ENCODE data around the gene MGAT4B.
"Not testable (repeated sequence)": the region's sequence is repeated elsewhere in the genome, so short reads cannot be mapped to it uniquely, and the experiment has no call there.

The MGAT4B gene

GRCh38 chr5:179794171-179794570 is 12.5 kb downstream of the MGAT4B start:
- no peak for DNase-seq

- peak; percentile 32 for DNase-seq
Observed at GRCh38 chr5:179793468-179794139, 13.1 kb downstream of the MGAT4B start, which contains the start of gene LTC4S. LTC4S (plus strand) TSS chr5:179793986; CDS start chr5:179794081, 95 bp downstream.

- no peak for DNase-seq
Observed at GRCh38 chr5:179792612-179793467, 13.8 kb downstream of the MGAT4B start.

- DNase-seq = no peak
Observed at GRCh38 chr5:179791881-179792611, 14.6 kb downstream of the MGAT4B start.

DNA sequence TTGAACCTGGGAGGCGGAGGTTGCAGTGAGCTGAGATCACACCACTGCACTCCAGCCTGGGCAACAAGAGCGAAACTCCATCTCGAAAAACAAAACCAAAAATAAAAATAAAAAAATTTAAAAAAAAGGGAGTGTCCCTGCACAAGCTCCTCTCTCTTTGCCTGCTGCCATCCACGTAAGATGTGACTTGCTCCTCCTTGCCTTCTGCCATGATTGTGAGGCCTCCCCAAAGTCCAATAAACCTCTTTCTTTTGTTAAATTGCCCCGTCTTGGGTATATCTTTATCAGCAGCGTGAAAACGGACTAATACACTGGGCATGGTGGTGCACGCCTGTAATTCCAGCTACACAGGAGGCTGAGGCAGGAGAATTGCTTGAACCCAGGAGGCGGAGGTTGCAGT is 17.4 kb downstream of the MGAT4B start:
- not testable (repeated sequence) for DNase-seq

DNA sequence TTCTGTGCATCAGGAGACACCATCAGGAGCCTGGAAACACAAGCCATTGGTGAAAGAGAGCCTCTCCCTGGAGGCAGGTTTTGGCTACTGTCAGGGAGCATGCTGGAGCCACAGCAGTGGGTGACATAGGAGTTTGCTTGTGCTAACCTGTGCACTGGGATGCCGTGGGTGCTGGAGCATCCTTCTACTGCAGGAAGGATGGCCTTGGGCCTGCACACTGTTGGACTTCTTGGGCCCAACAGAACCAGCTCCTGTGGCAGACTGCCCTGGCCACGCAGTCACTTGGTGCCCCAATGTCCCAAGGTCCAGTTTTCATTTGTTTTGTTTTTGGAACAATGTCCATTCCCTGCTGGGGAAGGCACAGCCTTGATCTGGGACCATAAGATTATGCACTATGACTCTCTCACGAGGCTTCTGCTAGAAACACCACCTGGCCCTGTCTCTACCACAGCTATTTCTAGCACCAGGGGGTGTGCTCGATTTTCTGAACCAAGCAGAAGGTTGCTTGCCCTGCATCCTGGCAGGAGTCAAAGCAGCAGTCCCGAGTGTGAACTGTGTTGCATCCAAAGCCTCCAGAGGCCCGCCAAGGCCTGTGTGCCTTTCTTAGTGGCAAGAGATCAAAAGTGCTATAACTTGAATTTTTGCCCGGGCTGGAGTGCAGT is 18.3 kb downstream of the MGAT4B start:
- DNase-seq = no peak

DNA sequence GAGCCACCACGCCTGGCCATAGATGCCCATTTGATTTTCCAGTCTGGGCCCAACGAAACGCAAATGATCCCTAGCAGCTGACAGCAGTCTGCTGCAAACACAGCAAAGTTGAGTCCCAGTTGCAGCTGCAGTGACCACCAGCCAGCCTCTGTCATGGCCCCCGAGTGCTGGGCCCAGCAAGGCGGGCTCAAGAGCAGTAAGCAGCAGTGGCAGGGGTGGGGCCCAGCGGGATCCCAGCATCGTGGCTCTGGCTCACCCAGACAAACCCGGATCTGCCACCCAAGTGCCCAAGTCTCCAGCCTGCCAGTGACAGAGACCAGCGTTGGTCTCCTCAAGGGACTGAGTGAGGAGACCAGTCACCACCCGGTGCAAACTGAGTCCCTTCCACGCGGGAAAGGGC is 19.8 kb downstream of the MGAT4B start:
- DNase-seq = no peak

GRCh38 chr5:179783128-179783527 is 23.5 kb downstream of the MGAT4B start:
- DNase-seq = no peak

DNA sequence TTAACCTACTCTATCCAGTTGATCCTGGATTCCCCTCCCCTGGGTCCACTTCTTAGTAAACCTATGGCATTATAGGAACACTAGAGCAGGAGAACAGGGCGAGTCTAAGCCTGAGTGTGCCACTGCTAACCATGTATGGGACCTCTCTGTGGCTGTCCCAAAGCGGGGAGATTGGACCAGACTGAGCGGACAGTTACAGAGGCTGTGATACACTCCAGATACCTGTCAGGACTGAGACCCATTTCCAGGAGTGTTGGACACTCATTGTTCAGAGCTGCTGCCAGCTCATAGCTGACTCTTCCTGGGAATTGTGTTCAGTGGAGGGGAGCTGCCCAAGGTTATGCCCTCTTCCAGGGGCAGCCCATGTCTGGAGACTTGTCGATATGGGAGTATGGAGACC is 24.8 kb downstream of the MGAT4B start:
- DNase-seq = no peak

DNA sequence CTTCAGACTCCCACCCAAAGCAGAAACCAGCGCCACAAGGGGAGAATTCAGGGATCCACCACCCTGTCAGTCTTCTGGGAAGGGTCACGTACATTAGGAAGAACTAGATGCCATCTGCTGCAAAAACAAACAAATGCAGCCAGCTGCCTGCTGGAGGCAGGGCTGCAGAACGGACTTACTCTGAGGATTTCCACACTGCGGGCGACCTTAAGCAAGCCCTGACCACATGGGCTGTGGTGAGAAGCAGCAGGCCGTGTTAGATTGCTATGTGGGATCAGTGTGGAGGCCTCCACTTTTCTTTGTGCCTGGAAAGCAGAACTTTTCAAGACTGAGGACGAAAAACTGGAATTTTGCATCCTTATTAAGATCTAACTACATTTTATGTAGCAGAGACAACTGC is 26.3 kb downstream of the MGAT4B start:
- no peak for DNase-seq

DNA sequence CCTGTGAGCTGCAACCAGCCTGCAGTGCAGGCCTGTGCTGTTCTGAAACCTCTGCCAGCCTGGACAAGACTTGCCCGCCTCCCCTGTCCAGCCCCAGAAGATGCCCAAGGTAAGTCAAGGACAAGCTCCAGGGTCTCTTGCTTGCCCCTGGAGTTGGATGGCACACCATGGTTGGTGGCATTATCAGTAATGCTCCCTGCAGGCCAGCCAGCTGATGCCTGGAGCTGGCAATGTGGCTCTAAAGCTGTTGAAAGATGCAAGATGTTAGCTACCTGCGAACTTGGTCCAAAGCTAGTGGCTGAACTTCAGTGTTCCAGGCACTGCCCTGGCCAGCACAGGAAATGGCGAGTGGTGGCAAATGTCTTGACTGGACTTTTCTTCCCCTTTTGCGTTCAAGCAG is 26.8 kb downstream of the MGAT4B start:
- DNase-seq = no peak

DNA sequence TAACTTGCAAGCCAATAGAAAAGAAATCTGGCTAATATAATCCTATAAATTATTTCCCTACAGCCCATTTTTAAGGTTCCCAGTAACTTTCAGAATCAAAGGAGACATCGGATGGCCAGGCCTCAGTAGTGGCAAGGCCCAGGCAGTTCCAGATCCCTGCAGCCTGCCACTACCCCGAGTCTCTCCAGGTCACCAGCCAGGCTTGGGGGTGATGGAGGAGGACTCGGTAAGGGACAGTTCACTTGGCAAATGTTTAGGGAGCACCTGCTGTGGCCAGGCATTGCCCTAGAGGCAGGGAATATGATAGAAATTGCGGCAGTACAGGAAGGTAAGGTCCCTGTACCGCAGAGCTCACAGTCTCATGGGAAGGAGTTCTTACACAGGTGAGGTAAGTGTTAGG is 28.1 kb downstream of the MGAT4B start:
- DNase-seq = no peak

DNA sequence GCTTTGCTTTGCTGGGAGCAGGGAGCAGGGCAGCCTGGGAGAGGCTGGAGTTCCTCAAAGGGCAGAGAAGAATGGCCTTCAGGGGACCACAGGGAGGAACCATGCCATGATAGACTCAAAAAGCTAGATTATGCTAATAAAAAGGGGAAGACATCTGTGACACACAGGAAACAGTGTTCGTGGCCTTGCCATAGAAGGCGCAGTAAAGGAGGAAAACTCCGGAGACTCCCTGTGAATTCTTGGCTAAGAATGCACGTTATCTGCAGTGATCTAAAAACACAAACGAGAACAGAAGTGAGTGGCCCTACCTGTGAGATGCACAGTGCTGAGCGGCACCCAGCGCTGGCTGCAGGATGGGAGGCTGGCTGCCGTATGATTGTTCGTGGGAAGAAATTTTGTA is 28.8 kb downstream of the MGAT4B start:
- DNase-seq = no peak

GRCh38 chr5:179777456-179777855 is 29.2 kb downstream of the MGAT4B start:
- DNase-seq = no peak

DNA sequence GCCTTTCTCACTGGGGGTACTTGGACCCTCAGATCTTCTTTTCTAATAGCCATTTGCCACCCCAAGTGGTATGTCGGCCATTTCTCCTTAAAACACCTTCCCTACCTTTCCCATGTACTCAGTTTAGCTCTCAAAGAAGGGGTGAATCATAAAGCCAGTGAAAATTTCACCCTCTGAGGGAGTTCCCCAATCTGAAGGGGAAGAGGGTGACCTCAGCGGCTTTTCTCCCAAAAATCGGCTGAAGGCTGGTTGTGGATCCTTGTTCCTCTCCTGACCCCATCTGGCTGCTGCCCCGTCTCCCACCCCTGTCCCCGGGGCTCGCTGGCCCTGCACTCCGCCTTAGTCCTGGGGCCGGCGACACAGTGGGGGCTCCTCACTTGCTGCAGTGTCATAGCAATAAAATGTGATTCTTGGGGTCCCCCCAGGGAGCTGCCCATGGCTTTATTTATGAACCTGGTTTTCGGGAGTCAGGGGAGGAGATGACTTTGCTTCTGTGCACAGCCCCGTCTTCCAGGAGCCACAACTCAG is 30.2 kb downstream of the MGAT4B start:
- no peak for DNase-seq

GRCh38 chr5:179774442-179774841 is 32.2 kb downstream of the MGAT4B start:
- no peak for DNase-seq

DNA sequence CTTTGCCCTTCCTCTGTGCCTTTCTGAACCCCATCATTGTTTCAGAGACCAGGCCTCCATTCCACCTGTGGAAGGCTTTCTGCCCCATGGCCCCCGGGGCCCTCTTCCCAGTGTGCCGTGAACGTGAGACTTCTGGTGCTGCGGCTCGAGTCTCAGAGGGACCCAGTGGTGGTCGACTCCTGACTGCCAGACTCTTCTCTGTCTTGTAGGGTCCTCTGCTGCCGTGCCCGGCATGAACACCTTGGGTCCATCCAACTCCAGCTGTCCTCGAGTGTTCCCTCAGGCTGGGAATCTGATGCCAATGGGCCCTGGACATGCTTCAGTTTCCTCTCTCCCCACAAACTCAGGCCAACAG is 33.0 kb downstream of the MGAT4B start:
- no peak for DNase-seq

GRCh38 chr5:179772351-179772750 is 34.3 kb downstream of the MGAT4B start:
- DNase-seq = no peak

DNA sequence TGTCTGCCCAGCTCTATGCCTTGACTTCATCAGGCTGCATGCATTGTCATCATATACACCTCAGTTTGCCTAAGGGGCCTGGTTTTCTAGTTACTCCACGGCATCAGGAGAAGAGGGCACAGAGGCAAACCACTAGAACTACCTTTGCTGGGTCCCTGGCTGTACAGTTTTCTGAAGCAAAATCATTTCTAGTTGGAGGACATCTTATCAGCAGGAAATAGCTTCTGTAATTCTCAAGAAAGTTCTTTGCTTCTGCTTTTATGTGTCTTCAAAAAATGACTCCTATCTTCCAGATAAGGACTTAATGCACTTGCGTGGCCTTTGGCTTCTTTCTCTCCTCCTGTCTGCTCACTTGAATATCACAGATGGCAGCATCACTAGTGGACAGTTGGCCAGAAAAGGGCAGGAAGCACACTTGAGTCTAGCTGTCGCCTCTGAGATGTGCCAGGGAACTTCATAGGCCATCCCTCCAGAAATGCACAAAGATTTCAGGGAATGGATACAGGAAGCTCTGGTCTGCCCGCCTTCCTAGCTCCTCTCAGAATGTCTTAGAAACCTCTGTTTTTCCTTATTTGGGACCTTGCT is 35.3 kb downstream of the MGAT4B start:
- no peak for DNase-seq

DNA sequence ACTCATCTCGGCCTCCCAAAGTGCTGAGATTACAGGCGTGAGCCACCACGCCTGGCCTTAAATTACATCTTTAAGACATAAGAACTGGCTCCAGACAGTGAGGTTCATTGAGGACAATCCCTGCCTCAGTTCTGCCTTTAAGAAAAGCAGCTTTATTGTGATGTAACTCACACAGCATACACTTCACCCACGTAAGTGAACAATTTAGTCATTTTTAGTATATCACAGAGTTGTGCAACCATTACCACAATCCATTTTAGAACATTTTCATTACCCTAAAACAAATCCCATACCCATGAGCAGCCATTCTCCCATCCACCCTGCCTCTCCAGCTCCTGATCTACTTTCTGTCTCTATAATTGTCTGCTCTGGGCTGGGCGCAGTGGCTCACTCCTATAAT is 36.9 kb downstream of the MGAT4B start:
- no peak for DNase-seq

- no peak for DNase-seq
Observed at GRCh38 chr5:179769271-179769670, 37.4 kb downstream of the MGAT4B start.

GRCh38 chr5:179768326-179769085 is 38.2 kb downstream of the MGAT4B start:
- DNase-seq = no peak
